Measurements from ENCODE around the gene HEMK1. TPM values are rescaled to one million over a fixed set of nuclear protein-coding genes. Genes with fewer than 3 reads are reported as not detected.

Gene HEMK1
- total and polyA plus RNA-seq, 4 donors: 3.7 to 9.5 (median 8.9) TPM

- H3K27me3 ChIP-seq (ENCODE audit: control insufficient read depth in 4 of 4, insufficient read depth in 4 of 4, low read length in 3 of 4): peaks cover 0 to 2% (median 0%) of the 10 kb centered on the region in 4 donors
- DNase-seq (ENCODE audit: low spot score): no peak
- no peak overlapping the region for H3K27ac ChIP-seq (ENCODE audit: low read depth in 1 of 2, low read length in 2 of 2)
- H3K4me1 ChIP-seq (ENCODE audit: control insufficient read depth in 4 of 4, insufficient read depth in 4 of 4, low read length in 3 of 4): no peaks in the 10 kb centered on the region
- H3K4me3 ChIP-seq (ENCODE audit: low read depth in 1 of 3, low read length in 3 of 3): no peak overlapping the region
- 76% methylated on average over 13 of the region's 13 CpGs for WGBS
- TF ChIP-seq HNF4G (IDR thresholded peaks at IDR 0.05): no peak
- TF ChIP-seq JUND (IDR thresholded peaks at IDR 0.05): no peak
- no peak for TF ChIP-seq ZBTB33 (IDR thresholded peaks at IDR 0.05)
- no peak for TF ChIP-seq HNF4A (conservative IDR thresholded peaks at IDR 0.05)
- no peaks in the 10 kb centered on the region for H3K36me3 ChIP-seq (ENCODE audit: control insufficient read depth in 4 of 4, insufficient read depth in 3 of 4, low read depth in 1 of 4, low read length in 3 of 4)
- H3K9me3 ChIP-seq (ENCODE audit: control insufficient read depth in 4 of 4, low read length in 3 of 4): no peaks in the 10 kb centered on the region
- no peak overlapping the region for H3K9ac ChIP-seq (ENCODE audit: low read depth in 1 of 2, low read length in 2 of 2)
Observed at GRCh38 chr3:50533316-50533715, 36.0 kb upstream of the HEMK1 start.

- WGBS: 67% methylated on average over 9 of the region's 9 CpGs
- Histone ChIP-seq H3K9me3 (ENCODE audit: control insufficient read depth in 4 of 4, low read length in 3 of 4) (no peaks in the 10 kb centered on the region), H3K36me3 (ENCODE audit: control insufficient read depth in 4 of 4, insufficient read depth in 3 of 4, low read depth in 1 of 4, low read length in 3 of 4) (no peaks in the 10 kb centered on the region)
Observed at GRCh38 chr3:50533807-50534461, 35.4 kb upstream of the HEMK1 start.

More at GRCh38 chr3:50533807-50534461, 35.4 kb upstream of the HEMK1 start:
- DNase-seq (ENCODE audit: low spot score): no peak
- no peak overlapping the region for H3K9ac ChIP-seq (ENCODE audit: low read depth in 1 of 2, low read length in 2 of 2)
- H3K27me3 ChIP-seq (ENCODE audit: control insufficient read depth in 4 of 4, insufficient read depth in 4 of 4, low read length in 3 of 4): peaks cover 0 to 2% (median 0%) of the 10 kb centered on the region in 4 donors
- TF ChIP-seq GABPA (IDR thresholded peaks at IDR 0.05 in 1 of 2, conservative IDR thresholded peaks at IDR 0.05 in 1 of 2) (no peak), RAD21 (IDR thresholded peaks at IDR 0.05) (no peak), CTCF (IDR thresholded peaks at IDR 0.05; ENCODE audit: low read depth, low read length, missing input control) (no peak), SP1 (IDR thresholded peaks at IDR 0.05) (no peak), YY1 (IDR thresholded peaks at IDR 0.05) (no peak), TAF1 (conservative IDR thresholded peaks at IDR 0.05) (no peak), EGR1 (IDR thresholded peaks at IDR 0.05; ENCODE audit: low read depth in 2 of 2) (no peak), ATF3 (IDR thresholded peaks at IDR 0.05) (no peak), ZBTB33 (IDR thresholded peaks at IDR 0.05) (no peak), REST (IDR thresholded peaks at IDR 0.05) (no peak), HNF4A (conservative IDR thresholded peaks at IDR 0.05) (no peak), FOXA2 (IDR thresholded peaks at IDR 0.05) (no peak), HNF4G (IDR thresholded peaks at IDR 0.05) (no peak), FOXA1 (IDR thresholded peaks at IDR 0.05) (no peak), NR2F2 (IDR thresholded peaks at IDR 0.05) (no peak), RXRA (IDR thresholded peaks at IDR 0.05) (no peak), JUND (IDR thresholded peaks at IDR 0.05) (no peak), MAX (IDR thresholded peaks at IDR 0.05) (no peak)
- H3K4me1 ChIP-seq (ENCODE audit: control insufficient read depth in 4 of 4, insufficient read depth in 4 of 4, low read length in 3 of 4): no peaks in the 10 kb centered on the region
- H3K4me3 ChIP-seq (ENCODE audit: low read depth in 1 of 3, low read length in 3 of 3): no peak overlapping the region
- H3K27ac ChIP-seq (ENCODE audit: low read depth in 1 of 2, low read length in 2 of 2): no peak overlapping the region

Measured in liver (tissue), 9 donors.